CD14-positive monocyte (primary cell): ENCODE data around the gene HSBP1L1. TPM values are rescaled to one million over a fixed set of nuclear protein-coding genes. Genes with fewer than 3 reads are reported as not detected.

ENCODE experiments used
- DNase-seq, 3 donors: peaks; one replicate each; pipeline ENCODE4 v3.0.0-alpha.2; 2011 to 2022
- H2AFZ ChIP-seq: 2 replicates; pipeline ENCODE4 v1.6.0; 2012; ENCODE audit warnings: mild to moderate bottlenecking, low read depth, low read length, inconsistent platforms; ENCODE audit not compliant: insufficient read depth, poor library complexity, severe bottlenecking
- H3K27ac ChIP-seq, 2 donors: 1 replicate in 1 of 2; 2 replicates in 1 of 2; pipeline ENCODE4 v1.5.1; 2012 to 2013; ENCODE audit warnings: low read length in 2 of 2, control low read depth in 1 of 2, inconsistent platforms in 1 of 2, low read depth in 1 of 2, mild to moderate bottlenecking in 1 of 2
- H3K27me3 ChIP-seq, 2 donors: one replicate each; pipeline versions ENCODE4 v1.6.0 to v1.6.1; 2011 to 2013; ENCODE audit warnings: low read length in 2 of 2; ENCODE audit not compliant: control insufficient read depth in 2 of 2, insufficient read depth in 2 of 2
- H3K36me3 ChIP-seq, 2 donors: replicated peaks in 1 of 2; 1 replicate in 1 of 2; 2 replicates in 1 of 2; pipeline versions ENCODE4 v1.5.1 to v1.6.1; 2012 to 2013; ENCODE audit warnings: low read length in 2 of 2, control low read depth in 1 of 2, inconsistent platforms in 1 of 2, mild to moderate bottlenecking in 1 of 2; ENCODE audit not compliant: insufficient read depth in 2 of 2, control insufficient read depth in 1 of 2
- H3K4me1 ChIP-seq, 2 donors: 1 replicate in 1 of 2; 2 replicates in 1 of 2; pipeline versions ENCODE4 v1.5.1 to v1.6.1; 2012 to 2013; ENCODE audit warnings: low read length in 2 of 2, control low read depth in 1 of 2, inconsistent platforms in 1 of 2, mild to moderate bottlenecking in 1 of 2, moderate library complexity in 1 of 2; ENCODE audit not compliant: insufficient read depth in 2 of 2, control insufficient read depth in 1 of 2
- H3K4me2 ChIP-seq: replicated peaks from 2 replicates; pipeline ENCODE3; 2012; ENCODE audit warnings: low read length, moderate library complexity, mild to moderate bottlenecking; ENCODE audit not compliant: poor library complexity, severe bottlenecking; ENCODE audit errors: extremely low read depth
- H3K4me3 ChIP-seq, 3 experiments: fragments of 200-600 bp in 1 of 3; sonication (generic) in 1 of 3; replicated peaks in 1 of 3; 1 replicate in 2 of 3; 2 replicates in 1 of 3; pipeline ENCODE4 v1.5.1; 2011 to 2013; ENCODE audit warnings: low read length in 3 of 3, mild to moderate bottlenecking in 3 of 3, control low read depth in 2 of 3, low read depth in 2 of 3, inconsistent platforms in 1 of 3, moderate library complexity in 1 of 3
- H3K79me2 ChIP-seq: 2 replicates; pipeline ENCODE4 v1.6.0; 2012; ENCODE audit warnings: mild to moderate bottlenecking, control low read depth, inconsistent platforms, low read length, moderate library complexity; ENCODE audit not compliant: insufficient read depth
- H3K9ac ChIP-seq: 2 replicates; pipeline ENCODE4 v1.6.0; 2017; ENCODE audit warnings: low read length, mild to moderate bottlenecking; ENCODE audit not compliant: insufficient read depth, poor library complexity, severe bottlenecking
- H3K9me3 ChIP-seq, 2 donors: replicated peaks in 1 of 2; 1 replicate in 1 of 2; 2 replicates in 1 of 2; pipeline versions ENCODE4 v1.5.1 to v1.6.1; 2012 to 2013; ENCODE audit warnings: low read length in 2 of 2, control low read depth in 1 of 2; ENCODE audit not compliant: control insufficient read depth in 1 of 2, insufficient read depth in 1 of 2
- H4K20me1 ChIP-seq: 2 replicates; pipeline ENCODE4 v1.6.0; 2012; ENCODE audit warnings: mild to moderate bottlenecking, low read length, control low read depth, moderate library complexity; ENCODE audit not compliant: insufficient read depth
- H3K27ac Mint-ChIP-seq, 7 donors: one replicate each; pipeline ENCODE4 v1.8.0; 2020; ENCODE audit warnings: mild to moderate bottlenecking in 7 of 7, mixed read lengths in 7 of 7, moderate library complexity in 6 of 7, inconsistent platforms in 2 of 7
- H3K27me3 Mint-ChIP-seq, 3 donors: one replicate each; pipeline ENCODE4 v1.8.0; 2021 to 2022; ENCODE audit warnings: low read depth in 3 of 3, mild to moderate bottlenecking in 3 of 3, mixed read lengths in 3 of 3, moderate library complexity in 3 of 3, inconsistent platforms in 1 of 3
- H3K36me3 Mint-ChIP-seq, 2 donors: one replicate each; pipeline ENCODE4 v1.8.0; 2020; ENCODE audit warnings: mixed read lengths in 2 of 2, inconsistent platforms in 1 of 2, mild to moderate bottlenecking in 1 of 2
- H3K4me1 Mint-ChIP-seq: one replicate; pipeline ENCODE4 v1.8.0; 2020; ENCODE audit warnings: mild to moderate bottlenecking, mixed read lengths
- H3K4me3 Mint-ChIP-seq, 2 donors: one replicate each; pipeline ENCODE4 v1.8.0; 2020; ENCODE audit warnings: mild to moderate bottlenecking in 2 of 2, mixed read lengths in 2 of 2, moderate library complexity in 1 of 2
- H3K9me3 Mint-ChIP-seq, 7 donors: one replicate each; pipeline ENCODE4 v1.8.0; 2020 to 2022; ENCODE audit warnings: mixed read lengths in 7 of 7, mild to moderate bottlenecking in 6 of 7, moderate library complexity in 6 of 7, inconsistent platforms in 2 of 7
- CTCF ChIP-seq: fragments of 200-600 bp; IDR thresholded peaks from one replicate; pipeline ENCODE4 v1.8.0; 2022; ENCODE audit warnings: antibody characterized with exemption, mild to moderate bottlenecking
- WGBS: methylation state at CpG from one replicate; pipeline ENCODE4 v1.1.5; 2013; ENCODE audit warnings: missing lambda C conversion rate; ENCODE audit not compliant: insufficient coverage; 5-methylcytosine and 5-hydroxymethylcytosine counted together
- intact Hi-C, 2 donors: fragments of 100-400 bp; cut with micrococcal nuclease; formaldehyde crosslinking; loops; one replicate each; pipeline versions ENCODE4 v1.15.0 to v1.15.1; 2023
- polyA plus RNA-seq, 3 donors: library from polyadenylated mRNA; depleted of rRNA in 1 of 3; unstranded in 2 of 3; stranded (reverse) in 1 of 3; fragments of 300-500 nt in 2 of 3; fragments of >200 nt in 1 of 3; fragmentation: Illumina TruSeq in 2 of 3; gene quantifications; 1 replicate in 2 of 3; 2 replicates in 1 of 3; pipeline ENCODE4 v1.2.3, GENCODE V29; 2012 to 2021

Gene HSBP1L1
- polyA plus RNA-seq, 3 donors, result 2.5 to 13.2 (median 10.8) TPM

GRCh38 chr18:79927607-79928562, 36.6 kb upstream of the HSBP1L1 start:
- peaks cover 83 to 96% of the 10 kb centered on the region in 2 donors for H3K36me3 Mint-ChIP-seq
- Histone ChIP-seq H3K9me3 (peaks cover 60% of the 10 kb centered on the region in 2 donors), H3K36me3 (peaks cover 54 to 98% of the 10 kb centered on the region in 2 donors), H3K27ac (no peak overlapping the region), H2AFZ (no peak overlapping the region), H3K4me3 (no peak overlapping the region), H4K20me1 (peaks cover 63% of the 10 kb centered on the region), H3K4me2 (no peak overlapping the region), H3K4me1 (no peaks in the 10 kb centered on the region), H3K27me3 (no peaks in the 10 kb centered on the region), H3K9ac (no peak overlapping the region), H3K79me2 (peaks cover 76% of the 10 kb centered on the region)
- intact Hi-C loops, result no loop called here
- no peak overlapping the region for H3K4me3 Mint-ChIP-seq
- 99% methylated on average over 13 of the region's 25 CpGs for WGBS
- H3K4me1 Mint-ChIP-seq, result no peaks in the 10 kb centered on the region
- no peak for DNase-seq
- H3K9me3 Mint-ChIP-seq, result peaks cover 60 to 80% (median 71%) of the 10 kb centered on the region in 7 donors
- no peak overlapping the region for H3K27ac Mint-ChIP-seq
- TF ChIP-seq CTCF, result no peak
- H3K27me3 Mint-ChIP-seq, result peaks cover 0 to 1% (median 0%) of the 10 kb centered on the region in 3 donors

DNA sequence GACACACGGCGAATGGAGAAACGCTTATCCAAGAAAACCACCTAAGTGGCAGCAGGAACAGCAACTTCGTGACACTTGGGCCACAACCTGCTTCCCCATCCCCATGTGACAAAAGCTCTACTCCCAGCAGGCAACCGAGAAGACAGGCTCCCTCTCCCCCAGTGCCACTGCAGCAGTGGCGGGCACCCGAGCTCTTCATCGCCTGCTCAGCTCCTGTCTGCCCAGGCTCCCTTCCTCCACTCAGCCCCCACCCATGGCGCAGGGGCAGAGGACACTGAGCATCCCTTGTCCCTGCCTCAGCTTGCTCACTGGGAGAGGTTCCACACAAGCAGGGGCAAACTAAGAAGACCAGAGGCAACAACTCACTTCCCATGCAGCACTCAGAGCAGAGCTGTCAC, 35.9 kb upstream of the HSBP1L1 start:
- Mint-ChIP-seq H3K36me3 (peaks cover 84 to 96% of the 10 kb centered on the region in 2 donors), H3K4me3 (no peak overlapping the region), H3K27me3 (peaks cover 0 to 1% (median 0%) of the 10 kb centered on the region in 3 donors), H3K27ac (no peak overlapping the region), H3K4me1 (no peaks in the 10 kb centered on the region), H3K9me3 (peaks cover 62 to 80% (median 73%) of the 10 kb centered on the region in 7 donors)
- no peak overlapping the region for H3K4me3 ChIP-seq
- peaks cover 52 to 99% of the 10 kb centered on the region in 2 donors for H3K36me3 ChIP-seq
- 98% methylated on average over 9 of the region's 9 CpGs for WGBS
- H4K20me1 ChIP-seq, result peaks cover 69% of the 10 kb centered on the region
- no peak overlapping the region for H3K27ac ChIP-seq
- H2AFZ ChIP-seq, result no peak overlapping the region
- no peak overlapping the region for H3K4me2 ChIP-seq
- intact Hi-C loops, result no loop called here
- no peak for TF ChIP-seq CTCF
- H3K4me1 ChIP-seq, result no peaks in the 10 kb centered on the region
- H3K9me3 ChIP-seq, result peaks cover 60 to 67% of the 10 kb centered on the region in 2 donors
- no peak overlapping the region for H3K9ac ChIP-seq
- H3K79me2 ChIP-seq, result peaks cover 80% of the 10 kb centered on the region
- no peak for DNase-seq
- no peaks in the 10 kb centered on the region for H3K27me3 ChIP-seq
